ENCODE measurements around the gene IL12RB2. TPM values are rescaled to one million over a fixed set of nuclear protein-coding genes. Genes with fewer than 3 reads are reported as not detected.
"Not testable (repeated sequence)": the region's sequence is repeated elsewhere in the genome, so short reads cannot be mapped to it uniquely, and the experiment has no call there.

IL12RB2 gene
- polyA plus RNA-seq, 1 donor = 1.1 TPM

GRCh38 chr1:67393737-67394136 is 86.1 kb downstream of the IL12RB2 start:
- no peaks in the 10 kb centered on the region for H3K27me3 ChIP-seq (ENCODE audit: control insufficient read depth, insufficient read depth, low read length)
- no peak for DNase-seq
- no peaks in the 10 kb centered on the region for H3K4me1 ChIP-seq (ENCODE audit: control insufficient read depth, insufficient read depth, low read length)
- no peaks in the 10 kb centered on the region for H3K9me3 ChIP-seq (ENCODE audit: control insufficient read depth, low read depth, low read length)
- no peak overlapping the region for H3K27ac ChIP-seq (ENCODE audit: low read length)
- H3K4me3 ChIP-seq (ENCODE audit: low read length) = no peak overlapping the region
- H3K36me3 ChIP-seq (ENCODE audit: control insufficient read depth, insufficient read depth, low read length) = no peaks in the 10 kb centered on the region
- no CpG with 5 or more reads among the region's 3 CpGs for WGBS (ENCODE audit: insufficient coverage, low lambda C conversion rate)

- Histone ChIP-seq H3K27me3 (ENCODE audit: control insufficient read depth, insufficient read depth, low read length) (no peaks in the 10 kb centered on the region), H3K27ac (ENCODE audit: low read length) (no peak overlapping the region), H3K36me3 (ENCODE audit: control insufficient read depth, insufficient read depth, low read length) (no peaks in the 10 kb centered on the region), H3K4me1 (ENCODE audit: control insufficient read depth, insufficient read depth, low read length) (no peaks in the 10 kb centered on the region), H3K4me3 (ENCODE audit: low read length) (no peak overlapping the region), H3K9me3 (ENCODE audit: control insufficient read depth, low read depth, low read length) (no peaks in the 10 kb centered on the region)
- no peak for DNase-seq
- WGBS (ENCODE audit: insufficient coverage, low lambda C conversion rate) = no CpG with 5 or more reads among the region's 4 CpGs
These were observed 86.9 kb downstream of the IL12RB2 start for GRCh38 chr1:67394548-67394947.

- Histone ChIP-seq H3K36me3 (ENCODE audit: control insufficient read depth, insufficient read depth, low read length) (no peaks in the 10 kb centered on the region), H3K4me1 (ENCODE audit: control insufficient read depth, insufficient read depth, low read length) (no peaks in the 10 kb centered on the region), H3K9me3 (ENCODE audit: control insufficient read depth, low read depth, low read length) (no peaks in the 10 kb centered on the region), H3K27me3 (ENCODE audit: control insufficient read depth, insufficient read depth, low read length) (no peaks in the 10 kb centered on the region), H3K4me3 (ENCODE audit: low read length) (no peak overlapping the region), H3K27ac (ENCODE audit: low read length) (no peak overlapping the region)
- no peak for DNase-seq
- WGBS (ENCODE audit: insufficient coverage, low lambda C conversion rate) = 100% methylated on average over 1 of the region's 7 CpGs
These were observed 91.7 kb downstream of the IL12RB2 start for GRCh38 chr1:67399199-67399993.

DNA sequence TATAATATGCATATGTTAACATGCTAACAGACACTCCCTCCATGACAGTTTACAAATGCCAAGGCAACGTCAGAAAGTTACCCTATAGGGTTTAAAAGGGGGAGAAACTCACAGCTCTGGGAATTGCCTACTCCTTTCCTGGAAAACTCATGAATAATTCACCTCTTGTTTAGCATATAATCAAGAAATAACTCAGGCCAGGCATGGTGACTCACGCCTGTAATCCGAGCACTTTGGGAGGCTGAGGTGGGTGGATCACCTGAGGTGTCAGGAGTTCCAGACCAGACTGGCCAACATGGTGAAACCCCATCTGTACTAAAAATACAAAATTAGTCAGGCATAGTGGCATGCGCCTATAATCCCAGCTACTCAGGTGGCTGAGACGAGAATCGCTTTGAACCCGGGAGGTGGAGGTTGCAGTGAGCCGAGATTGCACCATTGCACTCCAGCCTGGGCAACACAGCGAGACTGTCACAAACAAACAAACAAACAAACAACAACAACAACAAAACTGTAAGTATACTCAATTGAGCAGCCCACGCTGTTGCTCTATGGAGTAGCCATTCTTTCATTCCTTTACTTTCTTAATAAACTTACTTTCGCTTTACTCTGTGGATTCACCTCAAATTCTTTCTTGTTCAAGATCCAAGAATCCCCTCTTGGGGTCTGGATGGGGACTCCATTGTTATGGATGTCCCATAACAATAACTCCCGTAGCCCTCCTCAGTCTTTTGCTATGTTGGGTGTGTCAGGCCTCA is 92.5 kb downstream of the IL12RB2 start:
- not testable (repeated sequence) for H3K4me3 ChIP-seq (ENCODE audit: low read length); H3K36me3 ChIP-seq (ENCODE audit: control insufficient read depth, insufficient read depth, low read length); H3K27me3 ChIP-seq (ENCODE audit: control insufficient read depth, insufficient read depth, low read length); H3K9me3 ChIP-seq (ENCODE audit: control insufficient read depth, low read depth, low read length); H3K4me1 ChIP-seq (ENCODE audit: control insufficient read depth, insufficient read depth, low read length); DNase-seq; H3K27ac ChIP-seq (ENCODE audit: low read length)
- WGBS (ENCODE audit: insufficient coverage, low lambda C conversion rate) = no CpG with 5 or more reads among the region's 12 CpGs

- Histone ChIP-seq H3K4me1 (ENCODE audit: control insufficient read depth, insufficient read depth, low read length) (no peaks in the 10 kb centered on the region), H3K36me3 (ENCODE audit: control insufficient read depth, insufficient read depth, low read length) (no peaks in the 10 kb centered on the region), H3K9me3 (ENCODE audit: control insufficient read depth, low read depth, low read length) (no peaks in the 10 kb centered on the region), H3K27ac (ENCODE audit: low read length) (no peak overlapping the region), H3K4me3 (ENCODE audit: low read length) (no peak overlapping the region), H3K27me3 (ENCODE audit: control insufficient read depth, insufficient read depth, low read length) (no peaks in the 10 kb centered on the region)
- no CpG with 5 or more reads among the region's 6 CpGs for WGBS (ENCODE audit: insufficient coverage, low lambda C conversion rate)
- DNase-seq = no peak
These were observed 93.8 kb downstream of the IL12RB2 start for GRCh38 chr1:67401443-67401842.

- DNase-seq = peak in 1 of 2 donors; percentile 14
- H3K9me3 ChIP-seq (ENCODE audit: control insufficient read depth, low read depth, low read length) = no peaks in the 10 kb centered on the region
- H3K27ac ChIP-seq (ENCODE audit: low read length) = no peak overlapping the region
- H3K4me1 ChIP-seq (ENCODE audit: control insufficient read depth, insufficient read depth, low read length) = no peaks in the 10 kb centered on the region
- H3K27me3 ChIP-seq (ENCODE audit: control insufficient read depth, insufficient read depth, low read length) = no peaks in the 10 kb centered on the region
- no CpG with 5 or more reads among the region's 5 CpGs for WGBS (ENCODE audit: insufficient coverage, low lambda C conversion rate)
- H3K4me3 ChIP-seq (ENCODE audit: low read length) = no peak overlapping the region
- peaks cover 3% of the 10 kb centered on the region for H3K36me3 ChIP-seq (ENCODE audit: control insufficient read depth, insufficient read depth, low read length)
These were observed 96.5 kb downstream of the IL12RB2 start for GRCh38 chr1:67404212-67404620.

DNA sequence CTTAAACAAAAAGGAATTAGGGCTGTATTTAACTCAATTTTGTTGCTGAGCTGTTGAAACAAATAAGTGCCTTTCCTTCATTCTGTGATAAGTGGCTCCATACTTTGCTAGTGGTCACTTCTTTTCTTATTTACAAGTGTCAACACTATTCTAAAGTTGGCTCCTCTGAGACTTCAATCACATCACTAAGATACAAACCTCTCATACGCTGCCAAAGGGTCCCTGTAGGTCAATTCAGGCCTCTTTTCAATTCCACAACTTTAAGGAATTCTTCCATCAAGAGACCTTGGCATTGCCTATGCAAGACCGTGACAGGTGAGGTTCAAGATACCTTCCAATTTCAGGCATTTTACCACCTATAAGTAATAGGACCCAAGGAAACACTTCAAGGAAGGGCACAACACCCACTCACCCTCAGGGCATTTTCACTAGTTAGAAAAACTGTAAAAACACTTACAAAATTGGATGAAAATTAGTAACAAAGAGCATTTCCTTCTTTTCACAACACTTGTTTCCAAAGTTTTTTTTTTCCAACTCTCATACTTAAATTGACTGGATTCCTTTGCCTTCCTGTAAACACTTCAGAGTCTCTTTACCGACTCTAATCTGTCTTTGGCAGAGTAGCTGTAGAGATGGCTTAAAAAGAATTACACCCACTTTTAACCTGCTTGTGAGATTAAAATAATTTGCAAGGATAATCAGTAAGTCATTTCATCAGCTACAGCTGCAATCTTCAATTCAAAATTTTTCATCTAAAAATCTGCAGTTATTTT is 98.0 kb downstream of the IL12RB2 start:
- H3K27ac ChIP-seq (ENCODE audit: low read length) = no peak overlapping the region

GRCh38 chr1:67407498-67407897 is 99.8 kb downstream of the IL12RB2 start:
- no peaks in the 10 kb centered on the region for H3K27me3 ChIP-seq (ENCODE audit: control insufficient read depth, insufficient read depth, low read length)
- peaks cover 17% of the 10 kb centered on the region for H3K36me3 ChIP-seq (ENCODE audit: control insufficient read depth, insufficient read depth, low read length)
- DNase-seq = no peak
- no peak overlapping the region for H3K4me3 ChIP-seq (ENCODE audit: low read length)
- H3K4me1 ChIP-seq (ENCODE audit: control insufficient read depth, insufficient read depth, low read length) = no peaks in the 10 kb centered on the region
- no peak overlapping the region for H3K27ac ChIP-seq (ENCODE audit: low read length)
- WGBS (ENCODE audit: insufficient coverage, low lambda C conversion rate) = 82% methylated on average over 3 of the region's 5 CpGs
- H3K9me3 ChIP-seq (ENCODE audit: control insufficient read depth, low read depth, low read length) = no peaks in the 10 kb centered on the region

More for the DNA sequence above, 98.0 kb downstream of the IL12RB2 start:
- Histone ChIP-seq H3K9me3 (ENCODE audit: control insufficient read depth, low read depth, low read length) (no peaks in the 10 kb centered on the region), H3K36me3 (ENCODE audit: control insufficient read depth, insufficient read depth, low read length) (peaks cover 9% of the 10 kb centered on the region), H3K4me1 (ENCODE audit: control insufficient read depth, insufficient read depth, low read length) (no peaks in the 10 kb centered on the region), H3K4me3 (ENCODE audit: low read length) (no peak overlapping the region), H3K27me3 (ENCODE audit: control insufficient read depth, insufficient read depth, low read length) (no peaks in the 10 kb centered on the region)
- DNase-seq = no peak
- WGBS (ENCODE audit: insufficient coverage, low lambda C conversion rate) = no CpG with 5 or more reads among the region's 3 CpGs

DNA sequence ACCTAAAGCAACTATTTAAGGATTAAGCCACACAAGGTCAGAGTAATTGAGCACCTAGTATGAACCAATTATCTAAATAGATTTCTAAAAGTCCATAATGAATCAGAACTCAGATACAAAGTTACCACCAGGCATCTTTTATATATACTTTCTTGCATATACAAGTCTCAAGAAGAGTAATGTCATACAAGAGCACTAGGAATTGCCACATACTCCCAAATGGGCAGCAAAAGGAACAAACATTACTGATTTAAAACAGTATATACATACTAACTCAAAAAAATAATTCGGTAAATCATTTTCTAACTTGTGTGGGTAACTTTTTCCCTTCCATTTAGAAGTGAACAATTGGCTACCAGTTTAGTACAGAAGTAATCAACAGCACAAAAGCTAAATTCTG is 100.5 kb downstream of the IL12RB2 start:
- Histone ChIP-seq H3K9me3 (ENCODE audit: control insufficient read depth, low read depth, low read length) (no peaks in the 10 kb centered on the region), H3K27me3 (ENCODE audit: control insufficient read depth, insufficient read depth, low read length) (no peaks in the 10 kb centered on the region), H3K4me3 (ENCODE audit: low read length) (no peak overlapping the region), H3K36me3 (ENCODE audit: control insufficient read depth, insufficient read depth, low read length) (peaks cover 17% of the 10 kb centered on the region), H3K27ac (ENCODE audit: low read length) (no peak overlapping the region), H3K4me1 (ENCODE audit: control insufficient read depth, insufficient read depth, low read length) (no peaks in the 10 kb centered on the region)
- DNase-seq = no peak
- WGBS (ENCODE audit: insufficient coverage, low lambda C conversion rate) = no CpG with 5 or more reads among the region's 1 CpG

- H3K4me3 ChIP-seq (ENCODE audit: low read length); H3K27ac ChIP-seq (ENCODE audit: low read length); H3K9me3 ChIP-seq (ENCODE audit: control insufficient read depth, low read depth, low read length); H3K4me1 ChIP-seq (ENCODE audit: control insufficient read depth, insufficient read depth, low read length); H3K27me3 ChIP-seq (ENCODE audit: control insufficient read depth, insufficient read depth, low read length); DNase-seq: not testable (repeated sequence)
- WGBS (ENCODE audit: insufficient coverage, low lambda C conversion rate) = no CpG with 5 or more reads among the region's 2 CpGs
- H3K36me3 ChIP-seq (ENCODE audit: control insufficient read depth, insufficient read depth, low read length) = peaks cover 60% of the 10 kb centered on the region
These were observed 105.4 kb downstream of the IL12RB2 start for GRCh38 chr1:67413101-67413500.

Data from large intestine (tissue), 3 donors.